Mesodermal cell (in vitro differentiated cells): ENCODE measurements around the gene AGAP1.

Source experiments
- H3K27ac ChIP-seq: 2 replicates; pipeline ENCODE4 v1.7.0; 2013; ENCODE audit warnings: mild to moderate bottlenecking, low read depth, low read length, moderate library complexity; ENCODE audit not compliant: severe bottlenecking
- H3K36me3 ChIP-seq: 2 replicates; pipeline ENCODE4 v1.7.1; 2013; ENCODE audit warnings: mild to moderate bottlenecking, low read length, moderate library complexity; ENCODE audit not compliant: control insufficient read depth, insufficient read depth
- H3K4me1 ChIP-seq: one replicate; pipeline ENCODE4 v1.7.1; 2013; ENCODE audit warnings: mild to moderate bottlenecking, low read length; ENCODE audit not compliant: insufficient read depth, control insufficient read depth, poor library complexity, severe bottlenecking
- H3K4me3 ChIP-seq: 2 replicates; pipeline ENCODE4 v1.7.0; 2013; ENCODE audit warnings: low read length, control low read depth, mild to moderate bottlenecking; ENCODE audit not compliant: insufficient read depth, poor library complexity, severe bottlenecking; ENCODE audit errors: extremely low read depth
- H3K9me3 ChIP-seq: 2 replicates; pipeline ENCODE4 v1.7.1; 2013; ENCODE audit warnings: mild to moderate bottlenecking, low read length, moderate library complexity; ENCODE audit not compliant: control insufficient read depth
- WGBS, 2 experiments: methylation state at CpG; one replicate each; pipeline ENCODE4 v1.1.5; 2013; ENCODE audit warnings: missing lambda C conversion rate in 2 of 2; ENCODE audit not compliant: insufficient coverage in 2 of 2; 5-methylcytosine and 5-hydroxymethylcytosine counted together

The AGAP1 gene

GRCh38 chr2:236168110-236169080 lies 674.6 kb downstream of the AGAP1 start, which contains the start of gene GBX2:
Gene GBX2, minus strand, starts transcription at chr2:236168386. Its CDS starts 415 bp downstream, at chr2:236167971.
- Histone ChIP-seq H3K4me3 (peak within 1 kb of the TSS; percentile 48), H3K4me1 (peaks cover 44% of the 10 kb centered on the region), H3K27ac (no peak within 1 kb of the TSS), H3K36me3 (no peaks in the 10 kb centered on the region), H3K9me3 (no peaks in the 10 kb centered on the region)
- WGBS, 2 experiments: 0 to 1% methylated on average over 76 to 84 of the region's 105 CpGs

GRCh38 chr2:236169151-236169721 lies 675.4 kb downstream of the AGAP1 start:
- Histone ChIP-seq H3K36me3 (no peaks in the 10 kb centered on the region), H3K4me1 (peaks cover 50% of the 10 kb centered on the region), H3K9me3 (no peaks in the 10 kb centered on the region), H3K4me3 (peak overlapping the region; percentile 48), H3K27ac (no peak overlapping the region)
- WGBS, 2 experiments: 1 to 3% methylated on average over 26 to 29 of the region's 36 CpGs

- Histone ChIP-seq H3K36me3 (no peaks in the 10 kb centered on the region), H3K4me1 (peaks cover 54% of the 10 kb centered on the region), H3K4me3 (no peak overlapping the region), H3K9me3 (no peaks in the 10 kb centered on the region), H3K27ac (no peak overlapping the region)
- WGBS, 2 experiments: 0 to 2% methylated on average over 8 to 18 of the region's 38 CpGs
Observed at GRCh38 chr2:236169741-236170589, 676.1 kb downstream of the AGAP1 start.

GRCh38 chr2:236170590-236171165 lies 676.8 kb downstream of the AGAP1 start:
- peaks cover 59% of the 10 kb centered on the region for H3K4me1 ChIP-seq
- H3K27ac ChIP-seq: no peak overlapping the region

GRCh38 chr2:236171181-236171679 lies 677.4 kb downstream of the AGAP1 start:
- WGBS, 2 experiments: 0% methylated on average over 25 to 26 of the region's 27 CpGs
- Histone ChIP-seq H3K27ac (no peak overlapping the region), H3K4me1 (peaks cover 62% of the 10 kb centered on the region), H3K9me3 (no peaks in the 10 kb centered on the region), H3K4me3 (no peak overlapping the region), H3K36me3 (no peaks in the 10 kb centered on the region)

More at GRCh38 chr2:236170590-236171165, 676.8 kb downstream of the AGAP1 start:
- Histone ChIP-seq H3K36me3 (no peaks in the 10 kb centered on the region), H3K9me3 (no peaks in the 10 kb centered on the region), H3K4me3 (no peak overlapping the region)
- WGBS, 2 experiments: 8 to 12% methylated on average over 8 to 19 of the region's 21 CpGs

GRCh38 chr2:236171680-236172254 lies 677.9 kb downstream of the AGAP1 start:
- no peak overlapping the region for H3K4me3 ChIP-seq
- WGBS, 2 experiments: 3% methylated on average over 10 to 11 of the region's 16 CpGs

GRCh38 chr2:236172255-236173035 lies 678.6 kb downstream of the AGAP1 start:
- Histone ChIP-seq H3K27ac (no peak overlapping the region), H3K36me3 (no peaks in the 10 kb centered on the region), H3K9me3 (no peaks in the 10 kb centered on the region), H3K4me3 (no peak overlapping the region), H3K4me1 (peaks cover 54% of the 10 kb centered on the region)
- WGBS, 2 experiments: 1 to 2% methylated on average over 34 to 37 of the region's 46 CpGs

More at GRCh38 chr2:236171680-236172254, 677.9 kb downstream of the AGAP1 start:
- Histone ChIP-seq H3K9me3 (no peaks in the 10 kb centered on the region), H3K4me1 (peaks cover 56% of the 10 kb centered on the region), H3K27ac (no peak overlapping the region), H3K36me3 (no peaks in the 10 kb centered on the region)

- Histone ChIP-seq H3K9me3 (no peaks in the 10 kb centered on the region), H3K36me3 (no peaks in the 10 kb centered on the region), H3K4me3 (no peak overlapping the region), H3K27ac (no peak overlapping the region), H3K4me1 (peaks cover 54% of the 10 kb centered on the region)
- 2 to 3% methylated on average over 41 to 44 of the region's 62 CpGs for WGBS, 2 experiments
Observed at GRCh38 chr2:236173036-236173728, 679.3 kb downstream of the AGAP1 start.
